Glomerular visceral epithelial cell (primary cell): ENCODE data around the gene EPHA1.
A peak's percentile ranks its signal among the peaks of the same experiment; 100 is the strongest.

Experiments used
- DNase-seq: peaks from one replicate; pipeline ENCODE4 v3.0.0-alpha.2; 2016; ENCODE audit errors: extremely low spot score

Gene EPHA1

GRCh38 chr7:143408686-143409561, at the start of gene EPHA1:
Gene EPHA1 (minus strand): TSS chr7:143408856. CDS start chr7:143408805, 51 bp downstream.
- no peak for DNase-seq

GRCh38 chr7:143458263-143458662, 49.6 kb upstream of the EPHA1 start:
- DNase-seq: no peak

- DNase-seq: no peak
Measured at GRCh38 chr7:143456992-143457793, 48.5 kb upstream of the EPHA1 start.

GRCh38 chr7:143455942-143456341, 47.3 kb upstream of the EPHA1 start:
- no peak for DNase-seq

GRCh38 chr7:143455491-143455890, 46.8 kb upstream of the EPHA1 start:
- no peak for DNase-seq

GRCh38 chr7:143454091-143454680, 45.5 kb upstream of the EPHA1 start:
- no peak for DNase-seq

GRCh38 chr7:143452495-143452894, 43.8 kb upstream of the EPHA1 start:
- no peak for DNase-seq

GRCh38 chr7:143451746-143452145, 43.1 kb upstream of the EPHA1 start:
- no peak for DNase-seq

GRCh38 chr7:143451122-143451521, 42.5 kb upstream of the EPHA1 start:
- DNase-seq: no peak

- no peak for DNase-seq
Measured at GRCh38 chr7:143449793-143450192, 41.1 kb upstream of the EPHA1 start.

- DNase-seq: no peak
Measured at GRCh38 chr7:143448429-143448828, 39.8 kb upstream of the EPHA1 start.

- no peak for DNase-seq
Measured at GRCh38 chr7:143447466-143447865, 38.8 kb upstream of the EPHA1 start.

- DNase-seq: no peak
Measured at GRCh38 chr7:143444785-143445184, 36.1 kb upstream of the EPHA1 start.

GRCh38 chr7:143444063-143444782, 35.6 kb upstream of the EPHA1 start:
- DNase-seq: no peak

- DNase-seq: no peak
Measured at GRCh38 chr7:143443153-143443552, 34.5 kb upstream of the EPHA1 start, which contains the start of gene TAS2R60. Gene TAS2R60 (plus strand): TSS chr7:143443453. CDS start chr7:143443453, 0 bp downstream.

- no peak for DNase-seq
Measured at GRCh38 chr7:143439866-143440265, 31.2 kb upstream of the EPHA1 start.

- DNase-seq: no peak
Measured at GRCh38 chr7:143437578-143437977, 28.9 kb upstream of the EPHA1 start.

GRCh38 chr7:143436325-143436946, 27.8 kb upstream of the EPHA1 start:
- DNase-seq: no peak

GRCh38 chr7:143435266-143435665, 26.6 kb upstream of the EPHA1 start:
- DNase-seq: no peak

GRCh38 chr7:143434660-143435059, 26.0 kb upstream of the EPHA1 start:
- DNase-seq: peak; percentile 68

- DNase-seq: no peak
Measured at GRCh38 chr7:143433759-143434158, 25.1 kb upstream of the EPHA1 start.
